ENCODE data around the gene TRIM43B. TPM values are rescaled to one million over a fixed set of nuclear protein-coding genes. Genes with fewer than 3 reads are reported as not detected.
"Not testable (repeated sequence)": the region's sequence is repeated elsewhere in the genome, so short reads cannot be mapped to it uniquely, and the experiment has no call there.

The TRIM43B gene
- polyA plus RNA-seq, 1 donor (not counting 4 experiments of a cell fraction or from before 2014, with no cell fraction given) = not detected

DNA sequence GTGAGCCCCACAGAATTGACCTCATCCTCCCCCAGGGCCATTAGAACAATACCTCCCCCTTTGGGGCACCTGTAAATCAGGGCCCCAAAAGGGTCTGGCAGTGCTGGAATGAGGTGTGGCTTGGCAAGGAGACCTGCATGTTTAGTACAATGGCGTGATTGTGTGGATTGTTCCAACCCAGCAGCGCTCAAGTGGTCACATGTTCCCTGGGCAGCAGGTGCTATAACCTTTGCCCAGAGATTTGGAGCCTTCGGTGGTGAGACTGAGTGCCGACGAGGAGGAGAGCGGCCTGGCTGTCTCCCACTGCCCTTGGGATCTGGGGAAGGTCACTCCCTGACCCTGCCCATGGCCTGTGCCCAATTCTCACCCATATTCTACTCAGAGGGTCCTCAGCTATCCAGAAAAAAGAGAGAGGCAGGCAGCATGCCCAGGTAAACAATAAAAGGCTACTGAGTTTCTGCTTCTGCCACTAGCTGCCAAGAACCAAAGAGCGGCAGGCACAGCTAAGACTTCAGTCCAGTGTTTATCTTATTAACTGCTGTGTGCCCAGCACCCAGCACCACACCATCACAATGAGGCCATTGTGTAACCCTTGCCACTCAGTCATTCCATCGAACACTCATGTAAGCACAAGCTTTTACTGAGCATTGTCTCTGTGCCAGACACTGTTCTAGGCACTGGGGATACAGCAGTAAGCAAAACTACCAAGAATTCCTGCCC is 54.6 kb downstream of the TRIM43B start:
- FAIRE-seq; H4K20me1 ChIP-seq (ENCODE audit: control insufficient read depth, extremely low read depth, insufficient read depth, low read length); H2AFZ ChIP-seq (ENCODE audit: control insufficient read depth, low read length); DNase-seq (ENCODE audit: low read depth, low spot score); H3K27ac ChIP-seq (ENCODE audit: control insufficient read depth, insufficient read depth, low read length); H3K4me3 ChIP-seq (ENCODE audit: control insufficient read depth in 2 of 3, extremely low read depth in 1 of 3, insufficient read depth in 2 of 3, low read depth in 1 of 3, low read length in 3 of 3); H3K9me3 ChIP-seq (ENCODE audit: control insufficient read depth, low read depth, low read length); H3K9ac ChIP-seq (ENCODE audit: control insufficient read depth, extremely low read depth, insufficient read depth, low read length); dilution Hi-C loops (cut with MboI; ENCODE audit: extremely low pct_ligation_motif_present, low sequenced_read_pairs); H3K27me3 ChIP-seq (ENCODE audit: control insufficient read depth, extremely low read depth, insufficient read depth, low read length); H3K4me2 ChIP-seq (ENCODE audit: control insufficient read depth, extremely low read depth, insufficient read depth, low read depth, low read length); H3K9me1 ChIP-seq (ENCODE audit: control insufficient read depth, extremely low read depth, insufficient read depth, low read length); H3K4me1 ChIP-seq (ENCODE audit: control insufficient read depth, extremely low read depth, insufficient read depth, low read length); H3K79me2 ChIP-seq (ENCODE audit: control insufficient read depth, insufficient read depth, low read length); H3K36me3 ChIP-seq (ENCODE audit: control insufficient read depth in 2 of 2, extremely low read depth in 1 of 2, insufficient read depth in 2 of 2, low read length in 2 of 2): not testable (repeated sequence)

DNA sequence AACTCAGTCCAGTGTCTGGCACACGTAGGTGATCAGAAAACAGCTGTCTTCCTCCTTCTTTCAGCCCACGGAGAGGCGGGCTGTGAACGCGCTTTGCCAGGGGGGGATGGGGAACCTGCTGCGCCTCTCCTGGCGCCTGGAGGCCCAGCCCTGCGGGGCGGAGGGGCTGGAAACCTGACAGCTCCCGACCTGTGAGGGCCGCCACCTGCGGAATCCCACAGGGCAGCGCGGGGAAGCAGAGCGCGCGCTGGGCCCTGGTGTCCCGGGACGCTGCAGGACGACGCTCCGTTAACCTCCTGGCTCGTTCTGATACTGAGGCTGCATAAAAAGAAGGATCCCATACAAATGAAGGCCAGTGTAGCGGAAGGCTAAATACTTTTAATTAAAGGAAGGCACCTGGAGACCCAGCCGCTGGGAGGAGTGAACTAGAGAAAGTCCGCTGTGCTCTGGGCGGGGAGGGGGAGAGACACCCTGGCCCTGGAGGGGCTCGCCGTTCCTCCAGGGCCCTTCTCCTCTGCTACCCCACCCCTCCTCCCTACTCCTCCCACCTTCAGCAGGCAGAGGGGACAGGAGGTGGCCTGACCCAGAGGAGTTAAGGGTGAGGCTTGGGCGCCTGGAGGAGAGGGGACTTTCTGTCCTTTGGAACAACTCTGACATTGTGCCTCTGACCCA is 57.2 kb downstream of the TRIM43B start:
- H3K4me2 ChIP-seq (ENCODE audit: control insufficient read depth, extremely low read depth, insufficient read depth, low read depth, low read length); H3K36me3 ChIP-seq (ENCODE audit: control insufficient read depth in 2 of 2, extremely low read depth in 1 of 2, insufficient read depth in 2 of 2, low read length in 2 of 2); DNase-seq (ENCODE audit: low read depth, low spot score); FAIRE-seq; H3K9ac ChIP-seq (ENCODE audit: control insufficient read depth, extremely low read depth, insufficient read depth, low read length); H3K27ac ChIP-seq (ENCODE audit: control insufficient read depth, insufficient read depth, low read length); H4K20me1 ChIP-seq (ENCODE audit: control insufficient read depth, extremely low read depth, insufficient read depth, low read length); H3K4me3 ChIP-seq (ENCODE audit: control insufficient read depth in 2 of 3, extremely low read depth in 1 of 3, insufficient read depth in 2 of 3, low read depth in 1 of 3, low read length in 3 of 3); H3K4me1 ChIP-seq (ENCODE audit: control insufficient read depth, extremely low read depth, insufficient read depth, low read length); H3K9me1 ChIP-seq (ENCODE audit: control insufficient read depth, extremely low read depth, insufficient read depth, low read length); H3K9me3 ChIP-seq (ENCODE audit: control insufficient read depth, low read depth, low read length); H3K79me2 ChIP-seq (ENCODE audit: control insufficient read depth, insufficient read depth, low read length); H3K27me3 ChIP-seq (ENCODE audit: control insufficient read depth, extremely low read depth, insufficient read depth, low read length); dilution Hi-C loops (cut with MboI; ENCODE audit: extremely low pct_ligation_motif_present, low sequenced_read_pairs); H2AFZ ChIP-seq (ENCODE audit: control insufficient read depth, low read length): not testable (repeated sequence)

Small RNA genes lying within 50 kb of the gene (small RNA-seq; reads per million reads assigned to genes)
- gene AC009237.11 (ENCODE audit: insufficient read length in 3 of 3, low read depth in 3 of 3, low replicate concordance in 1 of 3) (0 reads per million in 3 experiments), gene AC133104.2 (ENCODE audit: insufficient read length in 3 of 3, low read depth in 3 of 3, low replicate concordance in 1 of 3) (0 reads per million in 3 experiments)

Other genes with a start within 250 kb of the TRIM43B start
- 11.4 to 21.2 TPM (median 16.8 TPM) in 3 replicates for gene PROM2, start 210.3 kb downstream of the TRIM43B start, polyA plus RNA-seq
- gene KCNIP3, start 187.4 kb downstream of the TRIM43B start, polyA plus RNA-seq = 0.66 to 2.1 TPM (median 1.5 TPM) in 3 replicates
- gene FAHD2A, start 82.0 kb downstream of the TRIM43B start, polyA plus RNA-seq = 25.0 to 28.2 TPM (median 27.2 TPM) in 3 replicates
- gene TRIM43, start 107.2 kb upstream of the TRIM43B start, polyA plus RNA-seq = not detected in 3 replicates

Data from keratinocyte (primary cell).